GM18867 (cell line): Measurements from ENCODE around the gene C11orf98.

ENCODE experiments used
- ATAC-seq: cut with Tn5 transposase; IDR thresholded peaks from one replicate; pipeline ENCODE4 v1.9.1; 2021; ENCODE audit warnings: mild to moderate bottlenecking, moderate library complexity; ENCODE audit not compliant: unreplicated experiment

The C11orf98 gene

DNA sequence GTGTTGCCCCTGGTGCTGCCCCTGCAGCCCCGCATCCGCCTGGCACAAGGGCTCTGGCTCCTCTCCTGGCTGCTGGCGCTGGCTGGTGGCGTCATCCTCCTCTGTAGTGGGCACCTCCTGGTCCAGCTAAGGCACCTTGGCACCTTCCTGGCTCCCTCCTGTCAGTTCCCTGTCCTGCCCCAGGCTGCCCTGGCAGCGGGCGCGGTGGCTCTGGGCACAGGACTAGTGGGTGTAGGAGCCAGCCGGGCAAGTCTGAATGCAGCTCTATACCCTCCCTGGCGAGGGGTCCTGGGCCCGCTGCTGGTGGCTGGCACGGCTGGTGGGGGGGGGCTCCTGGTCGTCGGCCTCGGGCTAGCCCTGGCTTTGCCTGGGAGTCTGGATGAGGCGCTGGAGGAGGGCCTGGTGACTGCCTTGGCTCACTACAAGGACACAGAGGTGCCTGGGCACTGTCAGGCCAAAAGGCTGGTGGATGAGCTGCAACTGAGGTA lies 51.7 kb downstream of the C11orf98 start:
- no peak for ATAC-seq
